Neural cell (in vitro differentiated cells): Measurements from ENCODE around the gene IMPG2. TPM values are rescaled to one million over a fixed set of nuclear protein-coding genes. Genes with fewer than 3 reads are reported as not detected.

Experiments
- H2AFZ ChIP-seq: fragments of 200-600, 300-800 bp; sonication (generic), shearing (Covaris generic); 2 replicates; pipeline ENCODE4 v1.6.0; 2014; ENCODE audit warnings: low read depth, mild to moderate bottlenecking, antibody characterized with exemption, low read length, moderate library complexity
- H3F3A ChIP-seq: fragments of 200-600 bp; shearing (Covaris generic); 2 replicates; pipeline ENCODE4 v1.6.1; 2016; ENCODE audit warnings: mild to moderate bottlenecking, moderate library complexity, mixed read lengths, antibody characterized with exemption, low read length; ENCODE audit not compliant: insufficient read depth, poor library complexity, severe bottlenecking
- H3K27ac ChIP-seq: fragments of 200-600, 300-800 bp; sonication (generic), shearing (Covaris generic); 2 replicates; pipeline ENCODE4 v1.5.1; 2014; ENCODE audit warnings: mild to moderate bottlenecking, low read length, moderate library complexity
- H3K27me3 ChIP-seq: fragments of 300-800, 200-600 bp; sonication (generic), shearing (Covaris generic); 2 replicates; pipeline ENCODE4 v1.6.0; 2014; ENCODE audit warnings: mild to moderate bottlenecking, low read depth, low read length, moderate library complexity; ENCODE audit not compliant: insufficient read depth
- H3K36me3 ChIP-seq: fragments of 300-800, 200-600 bp; sonication (generic), shearing (Covaris generic); 2 replicates; pipeline ENCODE4 v1.5.1; 2014; ENCODE audit warnings: mild to moderate bottlenecking, antibody characterized with exemption, low read length, moderate library complexity; ENCODE audit not compliant: insufficient read depth
- H3K4me2 ChIP-seq: fragments of 300-800, 200-600 bp; sonication (generic), shearing (Covaris generic); 2 replicates; pipeline ENCODE4 v1.6.0; 2014; ENCODE audit warnings: mild to moderate bottlenecking, low read length
- H3K4me3 ChIP-seq: fragments of 300-800, 200-600 bp; sonication (generic), shearing (Covaris generic); 2 replicates; pipeline ENCODE4 v1.5.1; 2014; ENCODE audit warnings: mild to moderate bottlenecking, low read length, moderate library complexity
- H3K79me2 ChIP-seq: fragments of 200-600 bp; shearing (Covaris generic); replicated peaks from 2 replicates; pipeline ENCODE4 v1.6.0; 2014; ENCODE audit warnings: mild to moderate bottlenecking, low read length, moderate library complexity; ENCODE audit not compliant: insufficient read depth
- H3K9ac ChIP-seq: fragments of 300-800, 200-600 bp; sonication (generic), shearing (Covaris generic); 2 replicates; pipeline ENCODE4 v1.6.1; 2016; ENCODE audit warnings: mild to moderate bottlenecking, low read length, mixed read lengths
- H3K9me2 ChIP-seq: fragments of 200-600 bp; shearing (Covaris generic); 2 replicates; pipeline ENCODE4 v1.6.1; 2016; ENCODE audit warnings: mild to moderate bottlenecking, low read length, mixed read lengths; ENCODE audit not compliant: insufficient read depth
- H3K9me3 ChIP-seq: fragments of 200-600, 300-800 bp; sonication (generic), shearing (Covaris generic); 2 replicates; pipeline ENCODE4 v1.6.1; 2016; ENCODE audit warnings: mild to moderate bottlenecking, mixed run types, low read length, moderate library complexity, mixed read lengths
- H4K20me1 ChIP-seq: fragments of 200-600 bp; shearing (Covaris generic); 2 replicates; pipeline ENCODE4 v1.6.1; 2016; ENCODE audit warnings: mild to moderate bottlenecking, mixed run types; ENCODE audit not compliant: insufficient read depth
- EP300 ChIP-seq: fragments of 450-650 bp; conservative IDR thresholded peaks from 2 replicates; pipeline ENCODE4 v1.6.1; 2014; ENCODE audit warnings: antibody characterized with exemption, mild to moderate bottlenecking, moderate library complexity; ENCODE audit not compliant: poor library complexity, severe bottlenecking
- EZH2 ChIP-seq: fragments of 200-600, 300-800 bp; shearing (Covaris generic), sonication (generic); IDR thresholded peaks from 2 replicates; pipeline ENCODE4 v1.6.1; 2014; ENCODE audit warnings: antibody characterized with exemption, low read length, borderline replicate concordance, mild to moderate bottlenecking; ENCODE audit not compliant: insufficient read depth, poor library complexity, severe bottlenecking
- MXI1 ChIP-seq: fragments of 450-650 bp; conservative IDR thresholded peaks from 2 replicates; pipeline ENCODE4 v1.6.1; 2014; ENCODE audit warnings: antibody characterized with exemption, mild to moderate bottlenecking; ENCODE audit not compliant: poor library complexity, severe bottlenecking
- POLR2AphosphoS5 ChIP-seq: IDR thresholded peaks from 2 replicates; pipeline ENCODE4 v1.6.1; 2012
- RAD21 ChIP-seq: fragments of 450-650 bp; conservative IDR thresholded peaks from 2 replicates; pipeline ENCODE4 v1.6.1; 2014; ENCODE audit warnings: antibody characterized with exemption, mild to moderate bottlenecking, moderate library complexity
- REST ChIP-seq: IDR thresholded peaks from 2 replicates; pipeline ENCODE4 v1.6.1; 2012; ENCODE audit warnings: borderline replicate concordance
- SMC3 ChIP-seq: fragments of 450-650 bp; conservative IDR thresholded peaks from 2 replicates; pipeline ENCODE4 v1.6.1; 2014; ENCODE audit warnings: antibody characterized with exemption, mild to moderate bottlenecking, moderate library complexity; ENCODE audit not compliant: poor library complexity
- TAF1 ChIP-seq: IDR thresholded peaks from 2 replicates; pipeline ENCODE4 v1.6.1; 2012; ENCODE audit warnings: low read depth
- polyA plus RNA-seq: library from polyadenylated mRNA; depleted of rRNA; stranded (reverse); fragments of >200 nt; gene quantifications from 2 replicates; pipeline ENCODE4 v1.2.3, GENCODE V29; 2014
- TF ChIP-seq, protein P1 (sequence below): fragments of 450-650 bp; IDR thresholded peaks from 2 replicates; pipeline ENCODE4 v1.5.1; 2014; ENCODE audit warnings: antibody characterized with exemption, mild to moderate bottlenecking, moderate library complexity; ENCODE audit not compliant: poor library complexity, severe bottlenecking

Gene IMPG2
- polyA plus RNA-seq, 1 donor from 2014 or later: 6.3 TPM

GRCh38 chr3:101259485-101260341, 60.7 kb downstream of the IMPG2 start:
- Histone ChIP-seq H4K20me1 (no peaks in the 10 kb centered on the region), H3K4me3 (no peak overlapping the region), H3K9ac (no peak overlapping the region), H3K9me2 (no peaks in the 10 kb centered on the region), H3K27me3 (no peaks in the 10 kb centered on the region), H3K4me2 (no peak overlapping the region), H3K79me2 (no peaks in the 10 kb centered on the region), H2AFZ (no peak overlapping the region), H3K27ac (no peak overlapping the region), H3K36me3 (no peaks in the 10 kb centered on the region), H3F3A (no peaks in the 10 kb centered on the region), H3K9me3 (no peaks in the 10 kb centered on the region)
- TF ChIP-seq REST (no peak), EZH2 (no peak), POLR2AphosphoS5 (no peak), TAF1 (no peak), EP300 (no peak), MXI1 (no peak), SMC3 (no peak), RAD21 (no peak)
- TF ChIP-seq, protein P1, sequence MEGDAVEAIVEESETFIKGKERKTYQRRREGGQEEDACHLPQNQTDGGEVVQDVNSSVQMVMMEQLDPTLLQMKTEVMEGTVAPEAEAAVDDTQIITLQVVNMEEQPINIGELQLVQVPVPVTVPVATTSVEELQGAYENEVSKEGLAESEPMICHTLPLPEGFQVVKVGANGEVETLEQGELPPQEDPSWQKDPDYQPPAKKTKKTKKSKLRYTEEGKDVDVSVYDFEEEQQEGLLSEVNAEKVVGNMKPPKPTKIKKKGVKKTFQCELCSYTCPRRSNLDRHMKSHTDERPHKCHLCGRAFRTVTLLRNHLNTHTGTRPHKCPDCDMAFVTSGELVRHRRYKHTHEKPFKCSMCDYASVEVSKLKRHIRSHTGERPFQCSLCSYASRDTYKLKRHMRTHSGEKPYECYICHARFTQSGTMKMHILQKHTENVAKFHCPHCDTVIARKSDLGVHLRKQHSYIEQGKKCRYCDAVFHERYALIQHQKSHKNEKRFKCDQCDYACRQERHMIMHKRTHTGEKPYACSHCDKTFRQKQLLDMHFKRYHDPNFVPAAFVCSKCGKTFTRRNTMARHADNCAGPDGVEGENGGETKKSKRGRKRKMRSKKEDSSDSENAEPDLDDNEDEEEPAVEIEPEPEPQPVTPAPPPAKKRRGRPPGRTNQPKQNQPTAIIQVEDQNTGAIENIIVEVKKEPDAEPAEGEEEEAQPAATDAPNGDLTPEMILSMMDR: no peak

DNA sequence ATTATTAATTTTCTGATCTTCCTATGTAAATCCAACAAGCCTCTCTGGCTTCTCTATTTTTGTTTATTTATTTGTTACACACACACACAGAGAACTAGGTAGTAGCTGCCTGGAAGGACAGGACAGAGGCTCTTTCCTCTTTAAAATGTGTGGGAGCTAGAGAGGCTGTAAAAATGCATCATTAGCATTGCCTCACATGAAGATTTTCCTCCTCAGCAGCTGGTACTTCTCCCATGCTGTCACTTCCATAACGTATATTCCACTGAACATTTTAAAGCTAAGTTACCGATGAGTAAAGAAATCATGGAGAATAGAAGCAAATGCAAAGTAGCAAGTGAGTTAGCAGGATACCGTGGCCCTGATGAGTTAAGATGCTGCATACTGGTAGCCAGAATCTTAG, 63.9 kb downstream of the IMPG2 start:
- no peak overlapping the region for H3K4me2 ChIP-seq
- no peaks in the 10 kb centered on the region for H3K79me2 ChIP-seq
- no peak overlapping the region for H3K9ac ChIP-seq
- no peaks in the 10 kb centered on the region for H4K20me1 ChIP-seq
- H3K36me3 ChIP-seq: no peaks in the 10 kb centered on the region
- H3K4me3 ChIP-seq: no peak overlapping the region
- no peaks in the 10 kb centered on the region for H3K9me2 ChIP-seq
- no peak overlapping the region for H2AFZ ChIP-seq
- H3K27me3 ChIP-seq: no peaks in the 10 kb centered on the region
- H3F3A ChIP-seq: no peaks in the 10 kb centered on the region
- H3K27ac ChIP-seq: no peak overlapping the region
- H3K9me3 ChIP-seq: no peaks in the 10 kb centered on the region
- TF ChIP-seq EZH2 (no peak), EP300 (no peak), TAF1 (no peak), REST (no peak), MXI1 (no peak)
- TF ChIP-seq, protein P1: no peak
